PC-9 (cell line): ENCODE data around the gene ARHGEF7. TPM values are rescaled to one million over a fixed set of nuclear protein-coding genes. Genes with fewer than 3 reads are reported as not detected.

Source experiments
- BruUV-seq: library from RNA; stranded (reverse); fragments of 400-500 nt; replicated peaks from 2 replicates; lab custom pipeline; 2021; lab: Mats Ljungman, UMichigan
- CTCF ChIA-PET: fragments of 300-600 bp; sonication (Branson Sonifier 250); formaldehyde crosslinking; loops from one replicate; lab custom pipeline; 2022; ENCODE audit warnings: antibody characterized with exemption; lab: Charles Lee
- POLR2A ChIA-PET: fragments of 300-600 bp; sonication (Branson Sonifier 250); formaldehyde crosslinking; loops from one replicate; lab custom pipeline; 2022; ENCODE audit warnings: antibody characterized with exemption; ENCODE audit not compliant: unreplicated experiment; lab: Charles Lee
- DNase-seq, 2 experiments: peaks; one replicate each; pipeline versions ENCODE4 v3.0.0 to v3.0.0-alpha.2; 2015 to 2022; ENCODE audit warnings: mixed read lengths in 1 of 2
- H2AFZ ChIP-seq: fragments of 200-600 bp; sonication (generic); 2 replicates; pipeline ENCODE4 v1.8.1; 2017; ENCODE audit warnings: antibody characterized with exemption
- H3F3A ChIP-seq: fragments of 200-600 bp; sonication (generic); 2 replicates; pipeline ENCODE4 v1.8.1; 2017; ENCODE audit warnings: antibody characterized with exemption, mild to moderate bottlenecking, low read depth; ENCODE audit not compliant: insufficient read depth
- H3K27ac ChIP-seq: fragments of 200-600 bp; sonication (generic); 2 replicates; pipeline ENCODE4 v1.6.1; 2016; ENCODE audit warnings: mixed run types
- H3K27me3 ChIP-seq: fragments of 200-600 bp; sonication (generic); 2 replicates; pipeline ENCODE4 v1.6.1; 2016; ENCODE audit warnings: low read depth, mixed run types; ENCODE audit not compliant: insufficient read depth
- H3K36me3 ChIP-seq: fragments of 200-600 bp; sonication (generic); 2 replicates; pipeline ENCODE4 v1.6.1; 2016; ENCODE audit warnings: low read depth, mixed run types
- H3K4me1 ChIP-seq: fragments of 200-600 bp; sonication (generic); replicated peaks from 2 replicates; pipeline ENCODE4 v1.6.1; 2016; ENCODE audit warnings: mixed run types; ENCODE audit not compliant: insufficient read depth
- H3K4me2 ChIP-seq: fragments of 200-600 bp; sonication (generic); 2 replicates; pipeline ENCODE4 v1.6.1; 2017; ENCODE audit warnings: mixed run types
- H3K4me3 ChIP-seq: fragments of 200-600 bp; sonication (generic); 2 replicates; pipeline ENCODE4 v1.6.1; 2016; ENCODE audit warnings: mixed run types
- H3K79me2 ChIP-seq: fragments of 200-600 bp; sonication (generic); 2 replicates; pipeline ENCODE4 v1.6.1; 2017; ENCODE audit warnings: low read depth, mixed run types
- H3K9me2 ChIP-seq: fragments of 200-600 bp; sonication (generic); 2 replicates; pipeline ENCODE4 v1.8.1; 2017; ENCODE audit warnings: mild to moderate bottlenecking; ENCODE audit not compliant: insufficient read depth
- H3K9me3 ChIP-seq: fragments of 200-600 bp; sonication (generic); 2 replicates; pipeline ENCODE4 v1.8.1; 2016; ENCODE audit warnings: low read depth; ENCODE audit not compliant: insufficient read depth
- H4K20me1 ChIP-seq: fragments of 200-600 bp; sonication (generic); 2 replicates; pipeline ENCODE4 v1.8.1; 2017; ENCODE audit not compliant: insufficient read depth
- EZH2 ChIP-seq: fragments of 200-600 bp; sonication (generic); IDR thresholded peaks from 2 replicates; pipeline ENCODE4 v1.8.0; 2017; ENCODE audit warnings: antibody characterized with exemption, low read depth
- intact Hi-C: fragments of 100-400 bp; cut with micrococcal nuclease; formaldehyde crosslinking; loops from one replicate; pipeline ENCODE4 v1.10.0; 2022; ENCODE audit not compliant: unreplicated experiment
- total RNA-seq: library from RNA; stranded (reverse); gene quantifications from 2 replicates; pipeline ENCODE4 v1.2.3, GENCODE V29; 2021
- TF ChIP-seq, protein P1 (sequence below): fragments of 200-600 bp; sonication (generic); conservative IDR thresholded peaks from 2 replicates; pipeline ENCODE4 v1.6.1; 2017; ENCODE audit warnings: mixed run types, antibody characterized with exemption, mild to moderate bottlenecking, moderate library complexity

The ARHGEF7 gene
- total RNA-seq, 1 experiment from 2014 or later: 37.0 TPM

- no peak overlapping the region for H3K27ac ChIP-seq
- no TSS peak for BruUV-seq
- 0 out of 2 replicates have a peak, but pooled peaks cover 3% of the 10 kb centered on the region for H3K36me3 ChIP-seq
- H3K4me3 ChIP-seq: no peak overlapping the region
- H3K9me2 ChIP-seq: no peaks in the 10 kb centered on the region
- DNase-seq: peak in 1 of 2 experiments; percentile 12
- H3F3A ChIP-seq: no peaks in the 10 kb centered on the region
- intact Hi-C loops: no loop called here
- H4K20me1 ChIP-seq: peaks cover 59% of the 10 kb centered on the region
- H3K4me1 ChIP-seq: no peaks in the 10 kb centered on the region
- H3K27me3 ChIP-seq: no peaks in the 10 kb centered on the region
- TF ChIP-seq EZH2: no peak
- TF ChIP-seq, protein P1, sequence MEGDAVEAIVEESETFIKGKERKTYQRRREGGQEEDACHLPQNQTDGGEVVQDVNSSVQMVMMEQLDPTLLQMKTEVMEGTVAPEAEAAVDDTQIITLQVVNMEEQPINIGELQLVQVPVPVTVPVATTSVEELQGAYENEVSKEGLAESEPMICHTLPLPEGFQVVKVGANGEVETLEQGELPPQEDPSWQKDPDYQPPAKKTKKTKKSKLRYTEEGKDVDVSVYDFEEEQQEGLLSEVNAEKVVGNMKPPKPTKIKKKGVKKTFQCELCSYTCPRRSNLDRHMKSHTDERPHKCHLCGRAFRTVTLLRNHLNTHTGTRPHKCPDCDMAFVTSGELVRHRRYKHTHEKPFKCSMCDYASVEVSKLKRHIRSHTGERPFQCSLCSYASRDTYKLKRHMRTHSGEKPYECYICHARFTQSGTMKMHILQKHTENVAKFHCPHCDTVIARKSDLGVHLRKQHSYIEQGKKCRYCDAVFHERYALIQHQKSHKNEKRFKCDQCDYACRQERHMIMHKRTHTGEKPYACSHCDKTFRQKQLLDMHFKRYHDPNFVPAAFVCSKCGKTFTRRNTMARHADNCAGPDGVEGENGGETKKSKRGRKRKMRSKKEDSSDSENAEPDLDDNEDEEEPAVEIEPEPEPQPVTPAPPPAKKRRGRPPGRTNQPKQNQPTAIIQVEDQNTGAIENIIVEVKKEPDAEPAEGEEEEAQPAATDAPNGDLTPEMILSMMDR: no peak
- H3K4me2 ChIP-seq: no peak overlapping the region
- H3K79me2 ChIP-seq: peaks cover 40% of the 10 kb centered on the region
- no peak overlapping the region for H2AFZ ChIP-seq
- CTCF ChIA-PET: no interaction called here
- no peaks in the 10 kb centered on the region for H3K9me3 ChIP-seq
- POLR2A ChIA-PET: no interaction called here
Measured at GRCh38 chr13:111179908-111180760, 65.0 kb downstream of the ARHGEF7 start.

DNA sequence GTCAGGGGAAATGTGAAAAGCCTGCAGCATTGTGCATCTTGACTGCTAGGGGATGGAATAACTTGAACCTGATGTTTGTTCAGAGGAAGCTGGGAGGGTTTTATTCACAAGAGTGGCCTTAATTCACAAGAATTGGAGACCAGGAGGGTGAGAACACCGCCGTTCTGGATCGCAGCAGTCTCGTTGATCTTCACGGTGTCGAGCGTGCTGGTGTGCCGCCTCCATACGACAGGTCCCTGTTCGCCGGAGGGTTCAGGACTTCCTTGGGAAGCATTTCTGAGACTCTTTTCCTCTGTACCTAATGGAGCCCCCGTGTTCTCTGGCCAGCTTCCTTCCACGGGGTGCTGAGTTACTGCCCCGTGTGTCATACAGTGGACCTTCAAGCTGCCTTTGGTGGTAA is 66.9 kb downstream of the ARHGEF7 start:
- CTCF ChIA-PET: no interaction called here
- peak in 1 of 2 experiments; percentile 5 for DNase-seq
- H3K27me3 ChIP-seq: no peaks in the 10 kb centered on the region
- no peak overlapping the region for H3K4me2 ChIP-seq
- intact Hi-C loops: no loop called here
- no peaks in the 10 kb centered on the region for H3K9me3 ChIP-seq
- TF ChIP-seq EZH2: no peak
- TF ChIP-seq, protein P1: no peak
- H3F3A ChIP-seq: no peaks in the 10 kb centered on the region
- H3K4me1 ChIP-seq: no peaks in the 10 kb centered on the region
- H4K20me1 ChIP-seq: peaks cover 68% of the 10 kb centered on the region
- H3K4me3 ChIP-seq: no peak overlapping the region
- H3K79me2 ChIP-seq: peaks cover 45% of the 10 kb centered on the region
- no peak overlapping the region for H2AFZ ChIP-seq
- POLR2A ChIA-PET: no interaction called here
- 0 out of 2 replicates have a peak, but pooled peaks cover 3% of the 10 kb centered on the region for H3K36me3 ChIP-seq
- no peaks in the 10 kb centered on the region for H3K9me2 ChIP-seq
- H3K27ac ChIP-seq: no peak overlapping the region
- no TSS peak for BruUV-seq

DNA sequence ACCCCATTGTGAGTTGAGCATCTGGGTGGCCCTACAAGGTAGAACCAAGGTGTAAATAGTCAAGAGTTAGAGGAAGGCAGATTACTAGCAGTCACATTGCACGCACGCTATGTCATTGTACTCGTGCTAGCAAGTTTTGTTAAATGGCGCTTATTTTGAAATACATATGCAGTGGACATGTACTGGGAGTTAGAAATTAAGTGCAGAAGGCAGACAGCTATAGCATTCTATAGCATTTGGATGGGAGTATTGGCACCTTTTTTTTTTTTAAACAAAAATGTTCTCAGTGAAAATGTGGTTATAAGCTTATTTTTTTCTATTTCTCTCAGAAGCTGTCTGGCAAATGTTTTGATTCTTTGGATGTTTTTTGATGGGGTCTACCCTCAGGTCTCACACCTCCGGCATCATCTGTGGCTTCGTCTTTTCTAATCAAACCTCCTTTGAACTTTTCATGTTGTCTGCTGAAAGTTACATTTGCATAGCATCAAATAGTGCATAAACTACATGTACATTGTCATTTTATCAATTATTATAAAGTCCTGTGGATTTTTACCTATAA is 68.1 kb downstream of the ARHGEF7 start:
- Histone ChIP-seq H2AFZ (no peak overlapping the region), H3K9me3 (no peaks in the 10 kb centered on the region), H3K4me1 (peaks cover 8% of the 10 kb centered on the region; the same call in 1 of the 2 replicates), H3K9me2 (no peaks in the 10 kb centered on the region), H3K4me3 (no peak overlapping the region), H4K20me1 (peaks cover 63% of the 10 kb centered on the region), H3K4me2 (no peak overlapping the region), H3K27ac (no peak overlapping the region), H3K36me3 (0 out of 2 replicates have a peak, but pooled peaks cover 1% of the 10 kb centered on the region), H3K79me2 (peaks cover 55% of the 10 kb centered on the region), H3F3A (no peaks in the 10 kb centered on the region), H3K27me3 (no peaks in the 10 kb centered on the region)
- BruUV-seq: no TSS peak
- POLR2A ChIA-PET: no interaction called here
- peak in 1 of 2 experiments; percentile 21 for DNase-seq
- CTCF ChIA-PET: no interaction called here
- no peak for TF ChIP-seq EZH2
- TF ChIP-seq, protein P1: no peak
- intact Hi-C loops: no loop called here
